ENCODE measurements around the gene NSUN6. TPM values are rescaled to one million over a fixed set of nuclear protein-coding genes. Genes with fewer than 3 reads are reported as not detected.
A peak's percentile ranks its signal among the peaks of the same experiment; 100 is the strongest.

The NSUN6 gene
- total RNA-seq, 1 donor = 12.3 TPM

GRCh38 chr10:18620856-18621255, 30.5 kb downstream of the NSUN6 start:
- no peak overlapping the region for H3K4me3 ChIP-seq (ENCODE audit: low read depth, low read length)
- no peak for TF ChIP-seq CTCF (IDR thresholded peaks at IDR 0.05; ENCODE audit: insufficient read depth, low read length)
- no peak for DNase-seq (ENCODE audit: low read depth)

- no peak overlapping the region for H3K4me3 ChIP-seq (ENCODE audit: low read depth, low read length)
- TF ChIP-seq CTCF (IDR thresholded peaks at IDR 0.05; ENCODE audit: insufficient read depth, low read length) = no peak
- peak; percentile 54 for DNase-seq (ENCODE audit: low read depth)
Observed at GRCh38 chr10:18619016-18619415, 32.4 kb downstream of the NSUN6 start.

GRCh38 chr10:18616337-18616736, 35.0 kb downstream of the NSUN6 start:
- DNase-seq (ENCODE audit: low read depth) = no peak

GRCh38 chr10:18615618-18616017, 35.8 kb downstream of the NSUN6 start:
- TF ChIP-seq CTCF (IDR thresholded peaks at IDR 0.05; ENCODE audit: insufficient read depth, low read length) = no peak
- H3K4me3 ChIP-seq (ENCODE audit: low read depth, low read length) = no peak overlapping the region
- DNase-seq (ENCODE audit: low read depth) = no peak

More at GRCh38 chr10:18616337-18616736, 35.0 kb downstream of the NSUN6 start:
- no peak overlapping the region for H3K4me3 ChIP-seq (ENCODE audit: low read depth, low read length)
- no peak for TF ChIP-seq CTCF (IDR thresholded peaks at IDR 0.05; ENCODE audit: insufficient read depth, low read length)

- H3K4me3 ChIP-seq (ENCODE audit: low read depth, low read length) = no peak overlapping the region
- no peak for TF ChIP-seq CTCF (IDR thresholded peaks at IDR 0.05; ENCODE audit: insufficient read depth, low read length)
- no peak for DNase-seq (ENCODE audit: low read depth)
Observed at GRCh38 chr10:18611168-18611567, 40.2 kb downstream of the NSUN6 start.

- H3K4me3 ChIP-seq (ENCODE audit: low read depth, low read length) = no peak overlapping the region
- DNase-seq (ENCODE audit: low read depth) = peak; percentile 89
- no peak for TF ChIP-seq CTCF (IDR thresholded peaks at IDR 0.05; ENCODE audit: insufficient read depth, low read length)
Observed at GRCh38 chr10:18610517-18610916, 40.9 kb downstream of the NSUN6 start.

GRCh38 chr10:18608596-18608995, 42.8 kb downstream of the NSUN6 start:
- DNase-seq (ENCODE audit: low read depth) = no peak
- TF ChIP-seq CTCF (IDR thresholded peaks at IDR 0.05; ENCODE audit: insufficient read depth, low read length) = no peak

More at GRCh38 chr10:18608596-18608995, 42.8 kb downstream of the NSUN6 start:
- H3K4me3 ChIP-seq (ENCODE audit: low read depth, low read length) = no peak overlapping the region

Data from fibroblast of the aortic adventitia (primary cell).